Measurements from ENCODE around the gene FYN.

Gene FYN

GRCh38 chr6:111810294-111811131 lies 62.7 kb downstream of the FYN start (continued):
- TF ChIP-seq PRDM4 (tag by site-specific recombination; IDR thresholded peaks at IDR 0.05), result no peak
- no peak for TF ChIP-seq ZNF639 (tag by site-specific recombination; IDR thresholded peaks at IDR 0.05)

- Histone ChIP-seq H3K27ac (ENCODE audit: extremely low read depth, low read depth, low read length) (no peak overlapping the region), H3K9me3 (ENCODE audit: control insufficient read depth, insufficient read depth, low read depth, low read length) (no peaks in the 10 kb centered on the region), H3K4me1 (ENCODE audit: control insufficient read depth, insufficient read depth, low read length) (peaks cover 8% of the 10 kb centered on the region; the same call in 1 of the 2 replicates), H3K4me3 (ENCODE audit: low read depth, low read length) (no peak overlapping the region), H3K36me3 (ENCODE audit: control insufficient read depth in 2 of 2, insufficient read depth in 1 of 2, low read length in 2 of 2) (peaks cover 0 to 6% of the 10 kb centered on the region in 2 experiments; a peak in 1 of 3 replicates)
- TF ChIP-seq PRDM6 (tag by site-specific recombination; IDR thresholded peaks at IDR 0.05), result peak; percentile 44; the same call in 1 of the 2 replicates
- TF ChIP-seq ZNF501 (tag by site-specific recombination; IDR thresholded peaks at IDR 0.05), result no peak
- TF ChIP-seq ZNF302 (tag by site-specific recombination; IDR thresholded peaks at IDR 0.05; ENCODE audit: low read depth), result no peak
- ChIA-PET POLR2A (no interaction called here), CTCF (no interaction called here)
Observed at GRCh38 chr6:111809766-111810165, 63.5 kb downstream of the FYN start.

GRCh38 chr6:111809264-111809663 lies 64.0 kb downstream of the FYN start:
- H3K27ac ChIP-seq (ENCODE audit: extremely low read depth, low read depth, low read length), result no peak overlapping the region
- H3K4me3 ChIP-seq (ENCODE audit: low read depth, low read length), result no peak overlapping the region
- peaks cover 10% of the 10 kb centered on the region; the same call in 1 of the 2 replicates for H3K4me1 ChIP-seq (ENCODE audit: control insufficient read depth, insufficient read depth, low read length)
- H3K9me3 ChIP-seq (ENCODE audit: control insufficient read depth, insufficient read depth, low read depth, low read length), result no peaks in the 10 kb centered on the region
- no peak for TF ChIP-seq ZNF768 (tag by site-specific recombination; IDR thresholded peaks at IDR 0.05)
- TF ChIP-seq ZNF24 (tag by site-specific recombination; IDR thresholded peaks at IDR 0.05), result no peak
- no peak for TF ChIP-seq ZNF777 (tag by site-specific recombination; IDR thresholded peaks at IDR 0.05; ENCODE audit: borderline replicate concordance)
- TF ChIP-seq ZNF449 (tag by site-specific recombination; IDR thresholded peaks at IDR 0.05), result no peak
- peak; percentile 89 for TF ChIP-seq ZNF660 (tag by site-specific recombination; IDR thresholded peaks at IDR 0.05)
- ChIA-PET CTCF (interaction anchor here (1.0 kb wide), 1 partner anchor 17 kb away, joined by 3 read pairs; no protein-coding TSS in a partner anchor), POLR2A (no interaction called here)
- peaks cover 0 to 6% of the 10 kb centered on the region in 2 experiments; a peak in 1 of 3 replicates for H3K36me3 ChIP-seq (ENCODE audit: control insufficient read depth in 2 of 2, insufficient read depth in 1 of 2, low read length in 2 of 2)

- ChIA-PET CTCF (interaction anchor here (1.0 kb wide), 1 partner anchor 18 kb away, joined by 3 read pairs; no protein-coding TSS in a partner anchor), POLR2A (no interaction called here)
- no peak for TF ChIP-seq ZNF488 (tag by site-specific recombination; IDR thresholded peaks at IDR 0.05)
- TF ChIP-seq ZNF214 (tag by site-specific recombination; IDR thresholded peaks at IDR 0.05; ENCODE audit: borderline replicate concordance), result no peak
- no peak for TF ChIP-seq ZNF221 (tag by site-specific recombination; IDR thresholded peaks at IDR 0.05; ENCODE audit: borderline replicate concordance)
- TF ChIP-seq ZNF335 (tag by site-specific recombination; conservative IDR thresholded peaks at IDR 0.05), result no peak
- TF ChIP-seq ZNF558 (tag by site-specific recombination; IDR thresholded peaks at IDR 0.05), result no peak
- no peak for TF ChIP-seq SCRT2 (tag by site-specific recombination; IDR thresholded peaks at IDR 0.05)
- TF ChIP-seq KLF9 (tag by site-specific recombination; IDR thresholded peaks at IDR 0.05; ENCODE audit: low read depth), result no peak
- no peak for TF ChIP-seq ZNF664 (tag by site-specific recombination; IDR thresholded peaks at IDR 0.05)
Observed at GRCh38 chr6:111808493-111808892, 64.8 kb downstream of the FYN start.

More at GRCh38 chr6:111808493-111808892, 64.8 kb downstream of the FYN start:
- Histone ChIP-seq H3K9me3 (ENCODE audit: control insufficient read depth, insufficient read depth, low read depth, low read length) (no peaks in the 10 kb centered on the region), H3K36me3 (ENCODE audit: control insufficient read depth in 2 of 2, insufficient read depth in 1 of 2, low read length in 2 of 2) (peaks cover 0 to under 1% of the 10 kb centered on the region in 2 experiments; a peak in 1 of 3 replicates), H3K27ac (ENCODE audit: extremely low read depth, low read depth, low read length) (no peak overlapping the region), H3K4me3 (ENCODE audit: low read depth, low read length) (no peak overlapping the region), H3K4me1 (ENCODE audit: control insufficient read depth, insufficient read depth, low read length) (peaks cover 10% of the 10 kb centered on the region; the same call in 1 of the 2 replicates)

Measured in HEK293 (cell line).